Cardiac septum (tissue), 1 donor: Measurements from ENCODE around the gene SMU1. TPM values are rescaled to one million over a fixed set of nuclear protein-coding genes. Genes with fewer than 3 reads are reported as not detected.
"Not testable (repeated sequence)": the region's sequence is repeated elsewhere in the genome, so short reads cannot be mapped to it uniquely, and the experiment has no call there.

Experiments
- DNase-seq: peaks from one replicate; pipeline ENCODE4 v3.0.0-alpha.2; 2020; ENCODE audit warnings: low spot score
- intact Hi-C: fragments of 100-400 bp; cut with DNase I; formaldehyde crosslinking; loops from one replicate; pipeline ENCODE4 v1.14.0; 2022
- total RNA-seq: library from RNA; stranded (reverse); fragmentation: NEBNext Ultra II Directional; extraction: Animal tissue kit (Norgen Biotek cat#: 25700); gene quantifications from one replicate; pipeline ENCODE4 v1.2.1, GENCODE V29; 2021
- donor health status: DM: no; HTN: no; CAD: no.

Gene SMU1
- total RNA-seq, 1 donor from 2014 or later, result 16.4 TPM

DNA sequence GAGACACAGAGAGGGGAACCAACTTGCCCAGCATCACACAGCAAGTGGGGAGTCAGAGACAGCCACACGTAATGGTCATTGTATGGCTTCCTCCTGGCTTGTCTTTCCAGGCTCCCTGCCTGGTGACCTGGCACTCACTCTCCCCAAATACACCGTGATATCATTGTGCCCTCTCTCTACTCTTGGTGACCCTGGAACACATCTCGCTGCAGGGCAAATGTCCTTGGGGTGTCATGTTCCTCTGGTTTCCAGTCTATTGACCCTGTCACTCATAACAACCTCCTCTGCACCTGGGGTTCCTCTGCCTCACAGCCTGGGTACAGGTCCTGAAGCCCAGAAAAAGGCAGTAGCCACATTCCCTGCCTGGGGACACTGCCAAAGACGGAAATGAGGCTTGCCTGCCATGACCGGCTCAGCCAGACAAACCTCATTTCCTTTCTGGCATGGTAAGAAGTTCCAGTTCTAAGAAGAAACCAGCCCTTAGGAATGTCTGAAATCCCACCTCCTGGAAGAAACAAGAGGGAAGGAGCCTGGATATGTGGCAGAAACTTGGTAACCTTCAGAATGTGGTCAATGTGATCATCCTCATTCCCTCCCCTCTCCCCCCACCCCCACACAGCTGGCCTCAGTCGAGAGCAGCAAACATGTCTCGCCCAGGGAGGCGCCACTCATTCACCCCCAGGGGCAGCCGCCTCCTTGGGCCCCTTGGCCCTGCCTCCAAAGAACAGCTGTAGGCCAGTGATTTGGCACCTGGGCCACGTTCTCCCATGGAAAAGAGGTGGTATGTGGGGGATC is 30.6 kb upstream of the SMU1 start:
- DNase-seq, result peak; percentile 85
- intact Hi-C loops, result no loop called here

DNA sequence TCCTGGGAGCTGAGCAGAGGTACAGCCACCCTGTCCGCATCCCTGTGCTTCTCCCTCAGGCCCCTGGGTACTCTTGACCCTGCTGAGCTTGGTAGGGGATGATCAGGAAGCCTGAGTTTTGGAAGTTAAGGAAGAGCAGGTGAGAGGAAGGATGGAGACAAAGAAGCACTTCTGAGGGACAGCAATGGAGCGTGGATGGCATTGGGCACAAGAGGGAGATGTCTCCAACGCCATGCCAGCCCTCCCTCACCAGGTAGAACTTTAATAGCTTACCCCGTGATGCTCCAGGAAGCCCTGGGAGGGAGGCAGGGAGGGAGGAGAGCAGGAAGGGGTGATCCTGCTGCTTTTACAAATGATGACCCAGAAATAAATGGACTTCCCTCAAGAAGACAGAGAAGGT is 29.9 kb upstream of the SMU1 start:
- intact Hi-C loops, result no loop called here

DNA sequence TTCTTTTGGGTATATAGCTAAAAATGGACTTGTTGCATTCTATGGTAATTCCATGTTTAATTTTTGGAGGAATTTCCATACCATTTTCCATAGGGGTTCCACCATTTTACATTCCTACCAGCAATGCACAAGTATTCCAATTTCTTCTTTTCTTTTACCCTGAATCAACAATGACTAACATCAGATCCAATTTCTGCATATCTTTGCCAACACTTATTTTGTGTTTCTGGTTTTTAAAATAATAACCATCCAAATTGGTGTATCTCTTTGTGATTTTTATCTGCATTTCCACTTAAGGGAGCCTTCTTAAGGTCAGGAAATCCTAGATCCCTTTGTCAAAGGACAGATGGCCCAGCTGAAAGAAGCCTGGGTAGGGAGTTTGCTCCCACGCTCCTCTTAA is 29.5 kb upstream of the SMU1 start:
- DNase-seq, result no peak
- intact Hi-C loops, result no loop called here

More for the DNA sequence above, 29.9 kb upstream of the SMU1 start:
- DNase-seq, result no peak

DNA sequence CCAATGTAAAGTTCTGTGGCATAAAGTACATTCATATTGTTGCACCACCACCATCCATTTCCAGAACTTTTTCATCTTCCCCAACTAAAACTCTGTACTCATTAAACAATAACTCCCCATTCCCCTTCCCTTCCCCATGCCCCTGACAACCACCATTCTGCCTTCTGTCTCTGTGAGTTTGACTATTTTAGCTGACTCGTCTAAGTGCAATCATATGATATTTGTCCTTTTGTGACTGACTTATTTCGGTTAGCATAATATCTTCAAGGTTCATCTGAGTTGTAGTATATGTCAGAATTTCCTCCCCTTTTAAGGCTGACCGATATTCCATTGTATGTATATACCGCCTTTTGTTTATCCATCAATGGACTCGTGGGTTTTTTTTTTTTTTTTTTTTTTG is 29.0 kb upstream of the SMU1 start:
- intact Hi-C loops, result no loop called here
- DNase-seq, result no peak

DNA sequence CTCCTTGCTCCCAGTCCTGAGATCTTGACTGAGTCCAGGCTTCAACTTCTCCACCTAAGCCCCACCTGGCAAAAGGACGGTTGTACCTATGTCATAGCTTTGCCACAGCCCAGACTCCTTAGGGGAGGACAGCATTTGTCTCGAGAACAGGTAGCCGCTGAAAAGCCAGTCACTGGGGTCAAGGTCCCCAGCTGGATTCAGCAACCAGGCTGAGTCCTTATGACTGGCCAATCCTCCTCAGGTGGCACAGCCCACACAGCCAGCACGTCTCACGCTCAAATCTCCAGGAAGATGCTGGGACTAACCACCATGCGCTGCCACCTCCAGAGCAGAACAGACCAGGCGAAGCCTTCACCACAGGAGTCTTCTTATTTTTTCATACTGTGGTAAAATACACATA is 27.9 kb upstream of the SMU1 start:
- intact Hi-C loops, result loop anchor here (5.0 kb wide), 1 partner anchor 53 kb away; no protein-coding TSS in a partner anchor
- DNase-seq, result no peak

DNA sequence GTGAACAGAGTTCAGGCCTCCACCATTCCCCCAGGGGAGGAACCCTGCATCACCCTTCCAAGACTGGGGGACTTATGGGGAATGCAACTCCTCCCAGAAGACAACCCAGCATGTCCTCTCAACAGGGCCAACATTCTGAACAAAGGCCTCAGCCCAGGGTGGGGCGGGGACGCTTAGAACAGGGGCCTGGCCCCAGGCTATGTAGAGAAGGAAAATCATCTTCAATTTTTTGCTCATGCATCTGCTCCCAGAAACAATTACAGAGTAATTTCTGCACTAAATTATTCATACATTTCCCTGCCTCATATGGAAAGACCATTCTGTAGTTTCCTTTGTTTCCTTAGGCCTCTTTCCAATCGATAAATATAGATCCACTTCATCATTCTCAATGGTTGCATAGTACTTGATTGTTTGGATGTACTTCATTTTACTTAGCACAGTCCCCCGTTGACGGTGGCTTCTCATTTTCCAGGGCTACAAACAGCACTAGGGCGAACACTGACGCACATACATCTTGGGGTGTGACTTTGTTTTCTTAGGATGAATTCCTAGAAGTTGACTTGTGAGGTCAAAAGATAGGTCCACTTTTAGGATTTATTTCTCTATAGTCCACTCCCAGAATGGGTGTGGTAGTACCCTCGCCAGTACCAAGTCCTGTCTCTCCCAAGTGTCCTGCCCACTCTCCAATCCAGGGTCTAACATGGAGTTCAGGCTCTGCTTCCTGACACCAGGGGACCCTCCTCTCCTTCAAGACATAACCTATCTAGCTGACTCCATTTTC is 27.2 kb upstream of the SMU1 start:
- intact Hi-C loops, result loop anchor here (5.0 kb wide), 1 partner anchor 54 kb away; no protein-coding TSS in a partner anchor
- no peak for DNase-seq

DNA sequence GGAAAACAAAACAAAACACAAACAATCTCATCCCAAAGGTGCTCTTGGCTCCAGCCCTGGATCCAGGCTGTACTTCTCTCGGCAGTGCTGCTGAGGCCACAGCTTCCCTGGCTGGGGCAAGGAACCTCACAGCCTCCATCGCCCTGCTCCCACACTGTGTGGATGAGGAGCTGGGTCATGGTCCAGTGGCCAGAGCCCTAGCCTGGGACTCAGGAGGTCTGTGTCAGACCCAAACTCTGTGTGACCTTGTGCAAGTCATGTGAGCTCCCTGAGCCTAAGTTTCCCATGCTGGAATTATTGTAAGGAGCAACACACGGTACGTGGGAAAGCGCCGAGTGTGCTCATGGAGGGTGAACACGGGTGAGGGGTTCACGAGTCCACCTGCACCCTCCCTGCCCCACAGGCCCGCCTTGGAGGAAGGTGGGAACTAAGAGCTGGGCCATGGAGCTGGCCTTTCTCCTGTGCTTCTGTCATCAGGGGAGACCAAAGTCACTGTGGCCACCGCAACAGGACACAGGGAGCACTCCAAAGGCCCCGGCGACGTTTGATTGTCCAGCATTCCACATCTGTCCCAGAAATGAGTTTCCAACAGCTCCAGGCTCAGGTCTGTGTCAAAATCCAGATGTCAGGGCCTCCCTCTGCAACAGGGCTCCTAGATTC is 26.2 kb upstream of the SMU1 start:
- no peak for DNase-seq
- intact Hi-C loops, result loop anchor here (5.0 kb wide), 1 partner anchor 55 kb away; no protein-coding TSS in a partner anchor

DNA sequence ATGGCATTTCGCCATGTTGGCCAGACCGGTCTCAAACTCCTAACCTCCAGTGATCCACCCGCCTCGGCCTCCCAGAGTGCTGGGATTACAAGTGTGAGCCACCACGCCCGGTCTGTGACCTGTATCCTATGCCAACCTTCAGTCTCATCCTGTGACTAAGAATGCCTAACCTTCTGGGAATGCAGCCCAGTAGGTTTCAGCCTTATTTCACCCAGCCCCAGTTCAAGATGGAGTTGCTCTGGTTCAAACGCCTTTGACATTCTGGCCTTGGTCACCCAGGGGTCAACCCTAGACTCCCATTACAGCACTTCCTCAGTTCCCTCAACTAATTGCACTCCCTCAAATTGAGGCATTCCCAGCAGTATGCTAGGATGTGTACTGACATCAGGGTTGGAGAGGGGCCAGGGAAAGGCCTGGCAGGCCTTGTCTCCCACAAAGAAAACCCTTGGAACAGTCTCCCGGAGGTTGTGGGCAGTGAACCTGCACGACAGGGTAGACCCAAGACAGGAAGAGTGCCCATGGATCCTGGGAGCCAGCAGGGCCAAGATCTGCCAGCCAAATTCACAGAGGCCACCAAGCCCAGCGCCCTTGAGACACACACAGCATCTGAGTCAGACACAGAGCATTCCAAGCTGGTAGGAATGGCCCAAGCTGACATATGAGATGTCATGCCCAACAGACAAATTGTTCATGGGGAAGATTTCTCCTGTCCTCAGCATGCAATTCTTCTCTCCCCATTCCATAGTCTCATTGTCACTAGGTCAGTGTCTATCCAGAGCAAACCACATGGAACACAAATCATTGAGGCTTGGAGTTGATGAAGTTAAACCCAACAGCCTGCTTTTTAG is 24.9 kb upstream of the SMU1 start:
- DNase-seq, result no peak

DNA sequence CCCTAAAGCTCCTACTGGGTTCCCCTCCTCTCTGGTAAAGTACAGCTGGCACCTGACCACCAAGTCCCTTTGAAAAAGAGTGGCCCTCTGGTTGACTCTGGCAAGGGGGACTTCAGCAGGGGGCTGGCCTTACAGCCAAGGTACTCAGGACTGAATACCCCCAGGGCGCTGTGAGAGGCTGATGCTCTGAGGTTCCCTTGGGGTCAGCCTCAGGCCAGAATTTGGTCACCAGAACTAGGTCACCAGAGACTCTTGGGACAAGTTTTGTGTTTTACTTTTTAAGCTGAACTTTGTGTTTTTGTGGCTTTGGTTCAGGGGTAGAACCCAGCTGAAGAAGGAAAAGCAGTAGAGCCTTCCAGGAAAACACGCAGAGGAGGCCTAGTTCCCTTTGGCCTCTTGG is 23.3 kb upstream of the SMU1 start:
- intact Hi-C loops, result loop anchor here (5.0 kb wide), 1 partner anchor 58 kb away; no protein-coding TSS in a partner anchor
- no peak for DNase-seq

More for the DNA sequence above, 24.9 kb upstream of the SMU1 start:
- intact Hi-C loops, result loop anchor here (5.0 kb wide), 1 partner anchor 56 kb away; no protein-coding TSS in a partner anchor

DNA sequence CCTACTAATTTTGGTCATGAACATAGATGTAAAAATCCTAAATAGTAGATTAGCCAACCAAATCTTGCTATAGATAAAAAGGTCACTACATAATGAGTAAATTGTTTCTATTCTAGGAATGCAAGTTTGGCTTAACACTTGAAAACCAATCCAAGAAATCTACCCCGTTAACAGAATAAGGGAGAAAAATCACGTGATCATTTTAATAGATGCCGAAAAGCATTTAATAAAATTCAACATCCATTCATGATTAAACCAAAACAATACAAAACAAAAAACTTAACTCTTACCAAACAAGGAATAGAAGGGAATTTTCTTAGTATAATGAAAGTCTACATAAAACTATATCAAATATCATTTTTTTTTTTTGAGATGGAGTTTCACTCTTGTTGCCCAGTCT is 20.7 kb upstream of the SMU1 start:
- intact Hi-C loops, result no loop called here
- DNase-seq, result no peak

DNA sequence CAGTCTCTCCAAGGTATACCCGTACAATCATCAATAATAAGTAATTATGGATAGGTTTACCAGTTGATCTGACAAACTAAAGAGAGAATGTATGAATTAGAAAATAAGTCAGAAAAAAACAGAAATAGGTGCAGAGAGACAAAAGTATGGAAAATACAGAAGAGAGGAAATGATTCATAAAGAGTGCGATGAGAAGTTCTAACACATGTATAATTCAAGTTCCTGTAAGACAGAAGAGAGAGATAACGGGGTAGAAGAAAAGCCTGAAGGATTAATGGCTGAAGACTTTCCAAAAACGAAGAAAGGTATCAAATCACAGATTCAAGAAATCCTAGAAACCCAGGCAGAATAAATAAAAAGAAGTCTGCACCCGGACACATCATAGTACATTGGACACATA is 16.2 kb upstream of the SMU1 start:
- intact Hi-C loops, result no loop called here

DNA sequence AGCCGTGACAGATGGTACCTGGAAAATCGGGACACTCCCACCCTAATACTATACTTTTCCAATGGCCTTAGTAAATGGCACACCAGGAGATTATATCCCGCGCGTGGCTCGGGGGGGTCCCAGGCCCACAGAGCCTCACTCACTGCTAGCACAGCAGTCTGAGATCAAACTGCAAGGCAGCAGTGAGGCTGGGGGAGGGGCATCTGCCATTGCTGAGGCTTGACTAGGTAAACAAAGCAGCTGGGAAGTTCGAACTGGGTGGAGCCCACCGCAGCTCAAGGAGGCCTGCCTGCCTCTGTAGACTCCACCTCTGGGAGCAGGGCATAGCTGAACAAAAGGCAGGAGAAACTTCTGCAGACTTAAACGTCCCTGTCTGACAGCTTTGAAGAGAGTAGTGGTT is 9.2 kb upstream of the SMU1 start:
- DNase-seq, intact Hi-C loops: not testable (repeated sequence)

More for the DNA sequence above, 16.2 kb upstream of the SMU1 start:
- DNase-seq, result no peak

DNA sequence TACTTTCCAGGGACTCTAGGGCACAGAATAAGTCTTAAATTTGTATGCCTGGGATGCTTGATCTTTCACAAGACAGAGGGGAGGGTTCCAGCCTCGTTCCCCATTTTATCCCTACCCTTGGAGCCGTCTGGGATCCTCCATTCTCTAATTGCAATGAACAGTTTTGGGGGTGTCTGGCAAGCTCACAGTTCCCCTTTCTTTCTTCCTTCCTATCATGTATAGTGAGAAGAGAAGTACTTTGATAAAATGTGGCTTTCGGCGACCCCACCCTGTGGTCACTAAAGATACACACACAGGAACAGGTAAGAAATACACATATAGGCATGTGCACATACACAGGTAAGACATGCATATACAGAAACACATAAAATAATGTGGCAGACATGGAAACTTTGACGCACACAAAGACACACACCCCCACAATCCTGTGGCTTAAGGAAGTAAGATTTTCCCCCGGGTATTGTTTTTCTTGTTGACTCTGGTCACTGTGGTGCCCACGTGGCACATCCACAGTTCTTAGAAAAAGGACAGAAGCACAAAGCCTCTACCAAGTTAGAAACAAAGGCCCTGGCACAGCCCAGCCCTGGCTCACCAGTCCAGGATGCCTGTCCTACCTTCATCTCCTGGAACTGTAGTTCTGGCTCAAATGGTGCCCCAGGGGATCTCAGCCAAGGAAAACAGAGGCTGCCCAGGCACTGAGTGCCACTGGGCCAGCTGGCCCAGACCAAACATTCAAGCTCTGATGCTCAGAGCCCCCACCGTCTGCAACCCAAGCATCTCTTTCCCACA is 6.3 kb upstream of the SMU1 start:
- intact Hi-C loops, result loop anchor here (5.0 kb wide), 2 partner anchors 55 to 85 kb away; partner anchors contain the start of gene B4GALT1
- no peak for DNase-seq

DNA sequence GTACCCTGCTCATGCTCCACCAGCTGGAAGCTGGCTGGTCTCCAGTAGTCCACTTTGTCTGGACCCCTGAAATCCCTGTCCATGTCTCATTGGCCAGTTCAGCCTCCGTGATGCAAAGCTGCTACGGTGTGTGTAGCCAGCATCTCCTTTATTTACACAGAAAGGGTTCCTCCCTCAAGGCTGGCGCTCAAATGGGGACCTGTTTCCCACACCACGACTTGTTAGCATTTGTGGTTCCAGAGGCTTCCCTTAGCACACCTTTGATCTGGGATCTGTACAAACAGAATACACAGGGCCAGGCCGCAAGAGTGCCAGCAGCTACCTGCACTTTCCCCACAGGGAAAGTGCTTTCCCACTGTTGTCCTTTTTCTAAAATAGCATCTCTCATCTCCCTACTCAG is 5.7 kb upstream of the SMU1 start:
- intact Hi-C loops, result loop anchor here (5.0 kb wide), 2 partner anchors 55 to 85 kb away; partner anchors contain the start of gene B4GALT1
- DNase-seq, result no peak

DNA sequence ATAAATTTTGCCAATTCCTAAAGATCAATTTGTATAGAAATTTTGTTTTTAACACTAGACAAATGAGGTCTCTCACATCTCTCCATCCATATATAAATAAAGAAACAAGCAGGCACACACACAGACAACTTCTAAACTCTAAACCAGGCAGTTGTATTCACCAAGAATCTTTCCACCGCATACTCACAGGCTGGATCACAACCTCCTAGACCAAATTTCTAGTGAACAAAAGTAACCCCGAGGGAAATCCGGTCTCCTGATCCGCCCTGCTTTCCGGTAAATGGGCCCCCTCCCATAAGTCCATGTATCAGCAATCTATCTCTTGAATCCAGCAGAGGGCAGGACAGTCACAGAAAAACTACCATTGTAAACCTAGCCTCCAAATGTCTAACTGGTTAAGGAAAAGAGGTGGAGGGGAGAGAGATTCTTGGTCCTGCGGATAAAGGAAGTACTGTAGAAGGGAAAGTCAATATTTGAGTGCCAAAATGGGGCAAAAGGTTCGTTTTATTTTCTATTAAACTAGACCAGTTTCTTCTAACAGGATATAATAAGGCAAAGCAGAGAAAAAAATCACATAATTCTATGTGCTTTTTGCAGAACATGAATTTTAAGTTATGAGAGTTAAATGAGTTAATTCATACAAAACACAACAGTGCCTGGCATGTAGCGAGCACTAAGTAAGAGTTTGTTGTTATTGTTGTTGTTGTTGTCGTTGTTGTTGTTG is 4.8 kb upstream of the SMU1 start:
- DNase-seq, result no peak
- intact Hi-C loops, result loop anchor here (1.0 to 5.0 kb wide), 3 partner anchors 56 to 144 kb away; partner anchors contain the start of gene B4GALT1

DNA sequence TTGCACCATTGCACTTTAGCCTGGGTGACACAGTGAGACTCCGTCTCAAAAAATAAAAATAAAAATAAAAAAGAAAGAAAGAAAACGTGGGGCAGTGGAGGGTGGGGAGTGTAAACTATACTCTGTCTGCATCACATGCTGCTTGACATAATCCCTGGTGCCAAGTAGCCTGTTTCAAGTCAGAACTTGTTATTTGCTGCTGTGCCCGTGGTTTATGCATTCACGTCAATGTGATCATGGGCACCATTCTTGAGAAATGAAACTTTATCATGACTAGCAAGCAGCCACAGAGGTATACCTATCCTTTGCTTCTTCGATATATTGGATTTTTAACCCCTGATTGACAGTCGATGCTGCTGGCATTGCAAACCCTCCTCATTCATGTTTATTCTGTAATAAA is 4.1 kb upstream of the SMU1 start:
- intact Hi-C loops, result loop anchor here (5.0 kb wide), 2 partner anchors 57 to 87 kb away; partner anchors contain the start of gene B4GALT1
- no peak for DNase-seq

DNA sequence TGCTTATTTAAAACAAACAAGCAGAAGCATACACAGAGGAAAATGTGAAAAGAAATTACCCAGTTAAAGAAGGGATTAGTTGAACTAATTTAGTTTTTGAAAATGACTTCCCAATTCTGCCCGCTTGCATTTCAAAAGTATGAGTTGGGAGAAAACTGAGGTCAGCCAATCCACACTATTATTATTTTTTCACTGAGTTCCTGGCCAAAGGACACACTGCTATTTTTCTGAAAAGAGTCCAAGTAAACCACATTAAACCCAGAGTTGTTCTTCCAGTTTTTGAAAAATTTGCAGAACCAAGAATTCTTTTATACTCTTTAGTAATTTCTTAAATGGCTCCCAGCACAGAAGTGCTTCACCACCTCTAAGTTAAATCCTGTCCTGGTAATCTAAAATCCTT is 7.5 kb downstream of the SMU1 start:
- no peak for DNase-seq
- intact Hi-C loops, result no loop called here
